ENCODE data around the gene STAT3. TPM values are rescaled to one million over a fixed set of nuclear protein-coding genes. Genes with fewer than 3 reads are reported as not detected.

The STAT3 gene
- total and polyA plus RNA-seq, 12 donors: 33.9 to 398 (median 109) TPM

DNA sequence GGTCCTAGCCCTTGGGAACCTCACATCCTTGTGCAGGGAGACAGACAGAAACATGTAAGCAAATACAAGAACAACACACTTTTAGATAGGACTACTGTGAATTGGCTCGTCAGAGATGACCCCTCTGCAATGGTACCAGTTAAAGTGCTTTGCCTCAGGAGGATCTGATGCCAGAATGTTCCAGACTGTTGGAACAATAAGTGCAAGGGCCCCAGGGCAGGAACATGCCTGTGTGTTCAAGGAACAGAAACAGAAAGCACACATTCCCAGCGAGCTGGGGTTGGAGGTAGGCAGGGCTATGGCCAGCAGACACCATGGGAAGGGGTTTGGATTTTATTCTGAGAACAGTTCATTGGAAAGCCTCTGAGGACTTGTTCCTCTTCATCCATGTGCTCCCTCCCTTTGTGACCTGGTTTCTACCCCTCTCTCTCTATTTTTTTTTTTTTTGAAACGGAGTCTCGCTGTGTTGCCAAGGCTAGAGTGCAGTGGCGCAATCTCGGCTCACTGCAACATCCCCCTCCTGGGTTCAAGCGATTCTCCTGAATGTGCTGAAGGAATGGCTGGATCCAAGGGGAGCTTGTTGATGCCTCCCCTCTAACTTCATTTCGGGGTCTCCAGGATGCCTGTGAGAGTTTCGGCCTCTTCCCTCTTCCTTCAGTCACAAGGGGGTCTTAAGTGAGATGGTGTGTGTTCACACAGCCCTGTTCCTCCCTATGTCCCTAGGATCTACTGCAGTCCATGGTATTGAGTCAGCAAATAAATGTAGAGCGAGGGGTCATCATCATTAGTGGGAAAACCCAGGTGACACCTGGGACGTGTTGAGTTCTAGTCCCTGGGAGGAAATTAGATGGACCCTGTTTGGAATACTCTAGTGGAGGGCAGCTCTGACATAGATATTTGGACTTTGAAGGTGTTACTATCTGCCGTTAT lies 93.5 kb downstream of the STAT3 start:
- Histone ChIP-seq H3K9me3 (no peaks in the 10 kb centered on the region), H3K27ac (peak overlapping the region in 1 of 10 donors; percentile 26), H3K4me1 (peaks cover 0 to 36% (median under 1%) of the 10 kb centered on the region in 9 donors), H3K4me3 (no peak overlapping the region), H3K36me3 (peaks cover 0 to 91% (median 17%) of the 10 kb centered on the region in 9 donors), H3K27me3 (no peaks in the 10 kb centered on the region)
- peak in 1 of 2 donors; percentile 1 for DNase-seq
- intact Hi-C loops (cut with DNase I): no loop called here
- 88 to 91% methylated on average over 12 of the region's 12 CpGs for WGBS, 2 donors
- no peak for ATAC-seq
- TF ChIP-seq, protein P1, sequence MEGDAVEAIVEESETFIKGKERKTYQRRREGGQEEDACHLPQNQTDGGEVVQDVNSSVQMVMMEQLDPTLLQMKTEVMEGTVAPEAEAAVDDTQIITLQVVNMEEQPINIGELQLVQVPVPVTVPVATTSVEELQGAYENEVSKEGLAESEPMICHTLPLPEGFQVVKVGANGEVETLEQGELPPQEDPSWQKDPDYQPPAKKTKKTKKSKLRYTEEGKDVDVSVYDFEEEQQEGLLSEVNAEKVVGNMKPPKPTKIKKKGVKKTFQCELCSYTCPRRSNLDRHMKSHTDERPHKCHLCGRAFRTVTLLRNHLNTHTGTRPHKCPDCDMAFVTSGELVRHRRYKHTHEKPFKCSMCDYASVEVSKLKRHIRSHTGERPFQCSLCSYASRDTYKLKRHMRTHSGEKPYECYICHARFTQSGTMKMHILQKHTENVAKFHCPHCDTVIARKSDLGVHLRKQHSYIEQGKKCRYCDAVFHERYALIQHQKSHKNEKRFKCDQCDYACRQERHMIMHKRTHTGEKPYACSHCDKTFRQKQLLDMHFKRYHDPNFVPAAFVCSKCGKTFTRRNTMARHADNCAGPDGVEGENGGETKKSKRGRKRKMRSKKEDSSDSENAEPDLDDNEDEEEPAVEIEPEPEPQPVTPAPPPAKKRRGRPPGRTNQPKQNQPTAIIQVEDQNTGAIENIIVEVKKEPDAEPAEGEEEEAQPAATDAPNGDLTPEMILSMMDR (IDR thresholded peaks at IDR 0.05): no peak

DNA sequence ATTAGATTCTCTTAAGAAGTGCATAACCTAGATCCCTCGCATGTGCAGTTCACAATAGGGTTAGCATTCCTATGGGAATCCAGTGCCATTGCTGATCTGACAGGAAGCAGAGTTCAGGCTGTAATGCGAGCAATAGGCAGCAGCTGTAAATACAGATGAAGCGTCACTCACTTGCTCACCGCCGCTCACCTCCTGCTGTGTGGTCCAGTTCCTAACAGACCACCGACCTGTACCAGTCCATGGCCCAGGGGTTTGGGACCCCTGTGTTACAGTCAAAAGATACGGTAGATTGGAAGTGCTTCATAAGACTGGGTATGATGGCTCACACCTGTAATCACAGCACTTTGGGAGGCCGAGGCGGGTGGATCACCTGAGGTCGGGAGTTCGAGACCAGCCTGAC lies 97.1 kb downstream of the STAT3 start:
- intact Hi-C loops (cut with DNase I): no loop called here
- no peaks in the 10 kb centered on the region for H3K27me3 ChIP-seq
- peaks cover 0 to 58% (median 7%) of the 10 kb centered on the region in 9 donors for H3K36me3 ChIP-seq
- 81 to 87% methylated on average over 11 of the region's 11 CpGs for WGBS, 2 donors
- no peak for ATAC-seq
- no peak overlapping the region for H3K27ac ChIP-seq
- DNase-seq: peak in 1 of 2 donors; percentile 2
- H3K4me1 ChIP-seq: peaks cover 11 to 65% (median 30%) of the 10 kb centered on the region in 9 donors
- no peak overlapping the region for H3K4me3 ChIP-seq
- TF ChIP-seq, protein P1 (IDR thresholded peaks at IDR 0.05): no peak
- no peaks in the 10 kb centered on the region for H3K9me3 ChIP-seq

DNA sequence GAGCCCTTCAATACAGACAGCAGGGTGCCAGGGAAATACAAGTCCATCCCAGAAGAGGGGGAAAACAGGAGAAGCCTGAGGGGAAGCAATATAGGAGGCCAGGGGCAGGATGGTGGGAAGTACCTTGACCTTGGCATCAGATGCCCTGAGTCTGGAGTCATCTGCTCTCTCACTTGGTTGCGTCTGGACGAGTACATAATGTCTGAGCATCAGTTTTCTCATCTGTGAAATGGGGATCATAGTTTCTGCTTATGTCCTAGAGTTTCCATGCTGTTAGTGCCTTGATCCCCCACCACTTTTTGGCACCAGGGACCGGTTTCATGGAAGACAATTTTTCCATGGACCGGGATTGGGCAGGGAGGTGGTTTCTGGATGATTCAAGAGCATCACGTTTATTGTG lies 97.7 kb downstream of the STAT3 start:
- DNase-seq (no peak), ATAC-seq (no peak)
- intact Hi-C loops (cut with DNase I): no loop called here
- TF ChIP-seq, protein P1 (IDR thresholded peaks at IDR 0.05): no peak
- 84 to 87% methylated on average over 5 of the region's 5 CpGs for WGBS, 2 donors
- no peak overlapping the region for H3K4me3 ChIP-seq
- peak overlapping the region in 1 of 10 donors; percentile 96 for H3K27ac ChIP-seq
- H3K4me1 ChIP-seq: peaks cover 11 to 68% (median 30%) of the 10 kb centered on the region in 9 donors
- no peaks in the 10 kb centered on the region for H3K9me3 ChIP-seq
- H3K27me3 ChIP-seq: no peaks in the 10 kb centered on the region
- peaks cover 0 to 53% (median 2%) of the 10 kb centered on the region in 9 donors for H3K36me3 ChIP-seq

DNA sequence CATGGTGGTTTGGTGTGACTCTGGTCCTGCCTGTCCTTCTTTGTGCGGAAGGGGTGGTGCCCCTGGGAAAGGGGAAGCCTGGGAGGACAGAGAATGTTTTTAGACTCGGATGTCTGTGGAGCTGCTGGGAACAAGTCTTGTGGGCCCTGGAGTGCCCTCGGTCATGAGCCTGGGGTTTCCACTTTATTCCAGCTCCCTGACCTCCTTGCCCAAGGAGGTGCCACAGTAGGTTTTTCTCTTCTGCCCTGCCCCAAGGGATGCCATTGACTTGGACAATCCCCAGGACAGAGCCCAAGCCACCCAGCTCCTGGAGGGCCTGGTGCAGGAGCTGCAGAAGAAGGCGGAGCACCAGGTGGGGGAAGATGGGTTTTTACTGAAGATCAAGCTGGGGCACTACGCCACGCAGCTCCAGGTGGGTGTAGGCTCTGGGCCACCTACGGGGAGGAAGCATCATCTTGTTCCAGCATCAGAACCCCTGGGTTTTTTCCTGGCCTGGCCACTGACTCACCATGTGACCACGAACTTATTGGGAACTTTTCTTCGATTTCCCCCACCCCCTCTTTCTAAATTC lies 98.5 kb downstream of the STAT3 start:
- TF ChIP-seq, protein P1 (IDR thresholded peaks at IDR 0.05): no peak
- H3K27me3 ChIP-seq: no peaks in the 10 kb centered on the region
- H3K4me3 ChIP-seq: peak overlapping the region in 7 of 10 donors; percentile 51 to 79 (median 67)
- intact Hi-C loops (cut with DNase I): loop anchor here in 2 of 10 donors (10.0 kb wide), 1 partner anchor 65 kb away; no protein-coding TSS in a partner anchor
- DNase-seq (no peak), ATAC-seq (peak in 2 of 8 donors; percentile 1 to 6)
- WGBS, 2 donors: 80 to 84% methylated on average over 9 of the region's 9 CpGs
- peaks cover 0 to 44% (median 0%) of the 10 kb centered on the region in 9 donors for H3K36me3 ChIP-seq
- no peaks in the 10 kb centered on the region for H3K9me3 ChIP-seq
- peak overlapping the region in 9 of 10 donors; percentile 85 to 96 (median 91) for H3K27ac ChIP-seq
- H3K4me1 ChIP-seq: peaks cover 11 to 67% (median 30%) of the 10 kb centered on the region in 9 donors
